Neural progenitor cell (in vitro differentiated cells): Measurements from ENCODE around the gene FHDC1.

Experiments
- CTCF ChIP-seq: fragments of 200-600 bp; sonication (generic); IDR thresholded peaks from 2 replicates; pipeline ENCODE4 v1.5.1; 2017; ENCODE audit warnings: antibody characterized with exemption, mild to moderate bottlenecking
- EZH2phosphoT487 ChIP-seq: fragments of 200-600 bp; sonication (generic); IDR thresholded peaks from 2 replicates; pipeline ENCODE4 v1.6.1; 2017; ENCODE audit warnings: antibody characterized with exemption

GRCh38 chr4:152991398-152991797 is 55.3 kb downstream of the FHDC1 start:
- TF ChIP-seq CTCF (no peak), EZH2phosphoT487 (no peak)
